Mammary epithelial cell (primary cell): Measurements from ENCODE around the gene CDC27.

Experiments used
- CTCF ChIP-seq, 2 donors: IDR thresholded peaks in 1 of 2; conservative IDR thresholded peaks in 1 of 2; 2 replicates each; pipeline ENCODE4 v1.5.1; 2011 to 2012; ENCODE audit warnings: inconsistent platforms in 2 of 2, low read length in 2 of 2, mild to moderate bottlenecking in 2 of 2, control low read depth in 1 of 2, low read depth in 1 of 2; ENCODE audit not compliant: insufficient read depth in 1 of 2; ENCODE audit errors: extremely low read depth in 1 of 2
- EZH2 ChIP-seq: IDR thresholded peaks from 2 replicates; pipeline ENCODE4 v1.6.1; 2012; ENCODE audit warnings: low read length, inconsistent platforms, borderline replicate concordance

DNA sequence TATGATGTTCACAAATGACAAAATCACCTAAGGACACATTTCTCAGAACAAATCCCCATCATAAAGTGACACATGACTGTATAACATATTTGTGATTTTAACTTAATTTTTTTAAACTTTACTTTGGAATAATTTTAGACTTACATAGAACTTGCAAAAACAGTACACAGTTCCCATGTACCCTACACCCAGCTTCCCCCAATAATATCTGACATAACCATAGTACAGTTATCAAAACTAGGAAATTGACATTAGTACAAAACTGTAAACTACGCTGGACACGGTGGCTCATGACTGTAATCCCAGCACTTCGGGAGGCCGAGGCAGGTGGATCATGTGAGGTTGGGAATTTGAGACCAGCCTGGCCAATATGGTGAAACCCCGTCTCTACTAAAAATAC lies 24.8 kb downstream of the CDC27 start:
- TF ChIP-seq CTCF (conservative IDR thresholded peaks at IDR 0.05 in 1 of 2, IDR thresholded peaks at IDR 0.05 in 1 of 2; ENCODE audit: extremely low read depth in 1 of 2, insufficient read depth in 1 of 2, low read depth in 1 of 2, low read length in 2 of 2) (no peak), EZH2 (no peak)
